Mesothelial cell of epicardium (in vitro differentiated cells): ENCODE data around the gene SLC20A1. TPM values are rescaled to one million over a fixed set of nuclear protein-coding genes. Genes with fewer than 3 reads are reported as not detected.

ENCODE experiments used
- DNase-seq, 2 experiments: peaks; one replicate each; pipeline ENCODE4 v3.0.0; 2021; ENCODE audit warnings: low spot score in 2 of 2; ENCODE audit not compliant: unreplicated experiment in 2 of 2
- H3K27ac Mint-ChIP-seq: 2 replicates; pipeline ENCODE4 v1.8.0; 2021; ENCODE audit warnings: mixed read lengths
- H3K27me3 Mint-ChIP-seq: 2 replicates; pipeline ENCODE4 v1.8.0; 2021; ENCODE audit warnings: low read depth, mixed read lengths
- H3K36me3 Mint-ChIP-seq: 2 replicates; pipeline ENCODE4 v1.8.0; 2021; ENCODE audit warnings: mixed read lengths
- H3K4me1 Mint-ChIP-seq: 2 replicates; pipeline ENCODE4 v1.8.0; 2021; ENCODE audit warnings: mixed read lengths
- H3K4me3 Mint-ChIP-seq: 2 replicates; pipeline ENCODE4 v1.8.0; 2021; ENCODE audit warnings: mild to moderate bottlenecking, moderate library complexity, mixed read lengths
- H3K9me3 Mint-ChIP-seq: 2 replicates; pipeline ENCODE4 v1.8.0; 2021; ENCODE audit warnings: mixed read lengths
- total RNA-seq: library from RNA; stranded (reverse); gene quantifications from 3 replicates; pipeline ENCODE4 v1.2.1, GENCODE V29; 2021
- TF ChIP-seq, protein P1 (sequence below): fragments of 200-600 bp; sonication (generic); IDR thresholded peaks from one replicate; pipeline ENCODE4 v1.5.0; 2021; ENCODE audit warnings: antibody characterized with exemption; ENCODE audit not compliant: unreplicated experiment

The SLC20A1 gene
- total RNA-seq, 1 donor from 2014 or later = 46.3 TPM

GRCh38 chr2:112693596-112693995, 47.9 kb downstream of the SLC20A1 start:
- Mint-ChIP-seq H3K36me3 (no peaks in the 10 kb centered on the region), H3K4me3 (no peak overlapping the region), H3K4me1 (peaks cover 2% of the 10 kb centered on the region), H3K9me3 (no peaks in the 10 kb centered on the region), H3K27ac (no peak overlapping the region), H3K27me3 (peaks cover 1% of the 10 kb centered on the region)
- TF ChIP-seq, protein P1, sequence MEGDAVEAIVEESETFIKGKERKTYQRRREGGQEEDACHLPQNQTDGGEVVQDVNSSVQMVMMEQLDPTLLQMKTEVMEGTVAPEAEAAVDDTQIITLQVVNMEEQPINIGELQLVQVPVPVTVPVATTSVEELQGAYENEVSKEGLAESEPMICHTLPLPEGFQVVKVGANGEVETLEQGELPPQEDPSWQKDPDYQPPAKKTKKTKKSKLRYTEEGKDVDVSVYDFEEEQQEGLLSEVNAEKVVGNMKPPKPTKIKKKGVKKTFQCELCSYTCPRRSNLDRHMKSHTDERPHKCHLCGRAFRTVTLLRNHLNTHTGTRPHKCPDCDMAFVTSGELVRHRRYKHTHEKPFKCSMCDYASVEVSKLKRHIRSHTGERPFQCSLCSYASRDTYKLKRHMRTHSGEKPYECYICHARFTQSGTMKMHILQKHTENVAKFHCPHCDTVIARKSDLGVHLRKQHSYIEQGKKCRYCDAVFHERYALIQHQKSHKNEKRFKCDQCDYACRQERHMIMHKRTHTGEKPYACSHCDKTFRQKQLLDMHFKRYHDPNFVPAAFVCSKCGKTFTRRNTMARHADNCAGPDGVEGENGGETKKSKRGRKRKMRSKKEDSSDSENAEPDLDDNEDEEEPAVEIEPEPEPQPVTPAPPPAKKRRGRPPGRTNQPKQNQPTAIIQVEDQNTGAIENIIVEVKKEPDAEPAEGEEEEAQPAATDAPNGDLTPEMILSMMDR = no peak
- no peak for DNase-seq

DNA sequence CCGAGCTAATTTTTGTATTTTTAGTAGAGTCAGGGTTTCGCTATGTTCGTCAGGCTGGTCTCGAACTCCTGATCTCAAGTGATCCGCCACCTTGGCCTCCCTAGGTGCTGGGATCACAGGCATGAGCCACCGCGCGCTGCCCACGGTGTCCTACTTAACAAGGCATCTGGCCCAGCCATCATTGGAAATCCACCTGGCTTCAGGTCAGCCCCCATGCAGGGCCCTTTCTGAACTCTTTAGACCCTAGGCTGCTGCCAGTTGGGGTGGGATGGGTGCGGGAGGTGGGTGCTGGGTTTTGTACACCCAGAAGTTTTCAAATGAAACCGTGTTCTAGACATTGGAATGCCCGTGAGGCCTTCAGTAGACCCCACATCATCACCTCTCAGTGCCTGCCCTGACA, 48.4 kb downstream of the SLC20A1 start:
- Mint-ChIP-seq H3K9me3 (no peaks in the 10 kb centered on the region), H3K4me3 (no peak overlapping the region), H3K27me3 (peaks cover 5% of the 10 kb centered on the region), H3K36me3 (no peaks in the 10 kb centered on the region), H3K27ac (no peak overlapping the region), H3K4me1 (peaks cover 2% of the 10 kb centered on the region)
- TF ChIP-seq, protein P1 = no peak
- DNase-seq = no peak

DNA sequence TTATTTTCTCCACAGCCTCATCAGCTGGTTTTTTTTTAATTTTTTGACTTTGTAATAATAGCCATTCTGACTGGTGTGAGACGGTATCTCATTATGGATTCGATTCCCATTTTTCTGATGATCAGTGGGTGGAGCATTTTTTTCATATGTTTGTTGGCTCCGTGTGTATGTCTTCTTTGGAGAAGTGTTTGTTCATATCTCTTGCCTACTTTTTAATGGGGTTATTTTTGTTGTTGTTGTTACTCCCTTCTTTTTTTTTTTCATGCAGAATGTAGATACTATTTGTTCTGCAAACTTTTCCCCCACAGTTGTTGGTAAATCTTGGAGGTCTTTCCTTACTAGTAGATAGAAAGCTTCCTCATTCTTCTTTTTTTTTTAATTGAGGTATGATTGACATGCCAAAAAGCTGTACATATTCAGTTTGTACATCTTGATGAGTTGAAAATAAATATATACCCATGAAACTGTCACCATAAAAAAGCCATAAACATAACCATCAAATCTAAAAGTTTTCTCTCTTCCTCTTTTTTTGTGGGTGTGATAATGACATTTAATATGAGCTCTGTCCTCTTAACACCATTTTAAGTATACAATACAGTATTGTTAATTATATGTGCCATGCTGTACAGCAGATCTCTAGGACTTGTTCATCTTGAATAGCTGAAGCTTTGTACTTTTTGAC, 53.2 kb downstream of the SLC20A1 start:
- no peak overlapping the region for H3K4me3 Mint-ChIP-seq
- peaks cover 7% of the 10 kb centered on the region for H3K27me3 Mint-ChIP-seq
- no peaks in the 10 kb centered on the region for H3K4me1 Mint-ChIP-seq
- H3K36me3 Mint-ChIP-seq = no peaks in the 10 kb centered on the region
- no peak overlapping the region for H3K27ac Mint-ChIP-seq
- TF ChIP-seq, protein P1 = no peak
- H3K9me3 Mint-ChIP-seq = no peaks in the 10 kb centered on the region
- no peak for DNase-seq

DNA sequence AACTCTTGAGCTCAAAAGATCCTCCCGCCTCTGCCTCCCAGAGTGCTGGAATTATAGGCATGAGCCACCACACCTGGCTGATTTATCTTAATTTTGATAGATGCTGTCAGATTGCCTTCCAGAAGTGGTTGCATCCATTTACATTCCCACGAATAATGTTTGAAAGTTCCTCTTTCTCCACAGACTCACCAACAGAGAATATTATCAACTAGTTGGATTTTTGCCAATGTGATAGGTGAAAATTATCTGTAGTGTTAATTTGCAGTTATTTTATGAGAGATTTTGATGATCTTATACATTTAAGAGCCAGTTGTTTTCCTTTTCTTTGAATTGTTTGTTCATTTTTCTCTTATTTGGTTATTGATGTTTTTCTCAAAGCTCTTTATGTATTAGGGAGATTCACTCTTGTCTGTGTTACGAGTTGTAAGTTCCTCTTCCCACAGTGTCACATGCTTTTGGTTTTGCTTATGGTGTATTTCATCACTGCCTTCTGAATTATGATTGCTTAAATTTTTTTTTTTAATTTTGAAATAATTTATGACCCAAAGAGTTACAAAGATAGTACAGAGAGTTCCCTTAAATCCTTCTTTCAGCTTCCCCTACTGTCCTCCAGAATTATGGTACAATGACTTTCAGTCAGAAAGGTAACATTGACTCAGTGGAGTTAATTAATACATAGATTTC, 54.4 kb downstream of the SLC20A1 start:
- no peaks in the 10 kb centered on the region for H3K4me1 Mint-ChIP-seq
- no peaks in the 10 kb centered on the region for H3K36me3 Mint-ChIP-seq
- TF ChIP-seq, protein P1 = no peak
- peaks cover 9% of the 10 kb centered on the region for H3K27me3 Mint-ChIP-seq
- no peaks in the 10 kb centered on the region for H3K9me3 Mint-ChIP-seq
- no peak overlapping the region for H3K27ac Mint-ChIP-seq
- DNase-seq = no peak
- no peak overlapping the region for H3K4me3 Mint-ChIP-seq

- Mint-ChIP-seq H3K27ac (no peak overlapping the region), H3K27me3 (peaks cover 9% of the 10 kb centered on the region), H3K4me1 (no peaks in the 10 kb centered on the region), H3K4me3 (no peak overlapping the region), H3K9me3 (no peaks in the 10 kb centered on the region), H3K36me3 (no peaks in the 10 kb centered on the region)
- TF ChIP-seq, protein P1 = no peak
- no peak for DNase-seq
Observed at GRCh38 chr2:112701052-112701451, 55.3 kb downstream of the SLC20A1 start.
